ENCODE measurements around the gene MRPL20. TPM values are rescaled to one million over a fixed set of nuclear protein-coding genes. Genes with fewer than 3 reads are reported as not detected.

MRPL20 gene
- total RNA-seq, 1 donor from 2014 or later: 52.9 TPM

DNA sequence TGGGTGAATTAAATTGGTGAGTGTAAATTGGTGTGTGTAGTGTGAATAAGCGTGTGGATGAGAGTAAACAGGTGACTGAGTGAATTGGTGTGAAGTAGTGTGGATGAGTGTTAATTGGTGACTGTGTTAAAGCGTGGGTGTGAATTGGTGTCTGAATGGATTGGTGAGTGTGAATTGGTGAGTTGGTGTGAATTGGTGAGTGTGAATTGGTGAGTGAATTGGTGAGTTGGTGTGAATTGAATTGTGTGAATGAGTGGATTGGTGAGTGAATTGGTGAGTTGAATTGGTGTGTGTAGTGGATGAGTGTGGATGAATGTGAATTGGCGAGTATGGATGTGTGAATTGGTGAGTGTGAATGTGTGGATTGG, 40.4 kb downstream of the MRPL20 start:
- ATAC-seq (no peak), DNase-seq (ENCODE audit: low spot score) (no peak)

- no peak for DNase-seq (ENCODE audit: low spot score)
- ATAC-seq: no peak
Observed at GRCh38 chr1:1365875-1366698, 41.0 kb downstream of the MRPL20 start.

GRCh38 chr1:1364266-1364665, 42.8 kb downstream of the MRPL20 start:
- DNase-seq (ENCODE audit: low spot score) (peak; percentile 27), ATAC-seq (no peak)

- ATAC-seq (peak; percentile 13), DNase-seq (ENCODE audit: low spot score) (peak; percentile 41)
Observed at GRCh38 chr1:1361982-1362423, 45.1 kb downstream of the MRPL20 start.

DNA sequence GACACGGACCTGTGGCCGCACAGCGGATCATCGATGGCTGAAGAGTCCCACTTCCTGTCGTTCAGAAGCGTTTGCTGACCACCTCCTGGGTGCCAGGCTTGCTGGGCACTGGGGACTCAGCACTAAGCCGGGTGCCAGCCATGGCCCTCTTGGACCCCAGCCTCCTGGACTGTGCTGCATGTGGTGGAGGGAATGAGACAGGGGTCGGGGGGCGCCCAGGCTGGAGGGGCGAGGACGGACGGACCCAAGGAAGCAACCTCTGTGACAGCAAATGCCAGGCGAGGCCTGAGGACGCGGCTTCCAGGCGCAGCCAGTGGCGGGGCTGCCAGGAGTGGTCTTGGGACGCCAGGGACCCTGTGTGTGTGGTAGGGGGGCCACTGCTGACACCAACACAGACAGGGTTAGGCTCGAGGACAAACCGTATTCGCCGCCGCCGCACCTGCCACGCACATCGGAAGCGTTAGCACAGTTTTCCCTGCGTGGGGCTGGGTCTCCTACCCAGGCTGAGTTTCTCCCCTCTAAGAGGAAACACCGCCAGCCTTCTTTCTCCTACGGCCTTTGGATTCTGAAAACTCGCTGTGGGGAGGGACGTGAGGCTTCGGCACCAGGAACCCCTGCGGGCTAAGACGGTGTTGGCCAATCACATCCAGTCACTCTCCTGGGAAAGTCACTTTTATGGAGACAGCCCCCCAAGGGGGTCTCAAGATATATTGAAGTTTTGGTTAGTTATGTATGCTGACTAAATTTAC, 45.7 kb downstream of the MRPL20 start:
- peak; percentile 42 for DNase-seq (ENCODE audit: low spot score)
- ATAC-seq: no peak

GRCh38 chr1:1360506-1361169, 46.5 kb downstream of the MRPL20 start:
- no peak for ATAC-seq
- DNase-seq (ENCODE audit: low spot score): peak; percentile 40

DNA sequence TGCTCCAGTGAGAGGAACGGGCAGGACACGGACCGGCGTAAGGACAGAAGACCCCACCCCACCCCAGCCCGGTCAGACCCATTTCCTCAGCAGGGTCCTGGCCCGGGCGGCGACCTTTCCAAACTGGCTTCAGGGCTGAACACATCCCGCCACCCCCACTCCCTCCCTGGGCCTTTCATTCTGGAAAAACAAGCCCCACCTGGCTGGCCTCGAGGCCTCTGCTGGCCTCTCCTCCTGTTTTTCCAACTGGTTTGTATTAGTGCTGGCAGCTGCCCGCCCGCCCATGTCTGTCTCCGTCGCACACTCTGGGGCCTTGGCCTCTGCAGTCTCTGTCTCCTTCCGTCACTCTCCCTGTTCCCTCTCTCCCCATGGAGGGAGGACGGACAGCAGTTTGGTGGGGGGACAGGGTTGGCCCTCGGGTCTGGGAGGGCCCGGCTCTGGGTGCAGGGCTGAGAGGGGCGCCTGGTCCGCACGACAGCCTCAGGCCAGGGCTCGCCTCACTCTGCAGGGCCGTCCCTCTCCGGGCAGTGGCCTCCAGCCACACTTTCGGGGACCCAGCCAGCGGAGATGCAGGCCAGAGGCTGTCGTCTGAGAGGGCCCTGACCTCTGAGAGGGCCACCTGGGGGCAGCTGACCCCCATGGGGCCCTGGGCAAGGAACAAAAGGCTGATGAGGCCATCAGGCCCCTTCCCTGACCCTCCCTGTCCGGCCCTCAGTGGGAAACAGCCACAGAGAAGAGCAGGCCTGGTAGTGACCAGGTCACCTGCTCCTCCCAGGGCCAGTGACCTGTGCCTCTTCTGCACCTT, 47.2 kb downstream of the MRPL20 start:
- ATAC-seq (peak; percentile 6), DNase-seq (ENCODE audit: low spot score) (peak; percentile 40)

GRCh38 chr1:1359308-1359663, 47.8 kb downstream of the MRPL20 start:
- ATAC-seq: no peak
- no peak for DNase-seq (ENCODE audit: low spot score)

- ATAC-seq (peak; percentile 11), DNase-seq (ENCODE audit: low spot score) (peak; percentile 45)
Observed at GRCh38 chr1:1358433-1359271, 48.4 kb downstream of the MRPL20 start, which contains the start of gene MXRA8. TSS of gene MXRA8 (minus strand) at chr1:1358555. CDS start at chr1:1358504, 51 bp downstream.

DNA sequence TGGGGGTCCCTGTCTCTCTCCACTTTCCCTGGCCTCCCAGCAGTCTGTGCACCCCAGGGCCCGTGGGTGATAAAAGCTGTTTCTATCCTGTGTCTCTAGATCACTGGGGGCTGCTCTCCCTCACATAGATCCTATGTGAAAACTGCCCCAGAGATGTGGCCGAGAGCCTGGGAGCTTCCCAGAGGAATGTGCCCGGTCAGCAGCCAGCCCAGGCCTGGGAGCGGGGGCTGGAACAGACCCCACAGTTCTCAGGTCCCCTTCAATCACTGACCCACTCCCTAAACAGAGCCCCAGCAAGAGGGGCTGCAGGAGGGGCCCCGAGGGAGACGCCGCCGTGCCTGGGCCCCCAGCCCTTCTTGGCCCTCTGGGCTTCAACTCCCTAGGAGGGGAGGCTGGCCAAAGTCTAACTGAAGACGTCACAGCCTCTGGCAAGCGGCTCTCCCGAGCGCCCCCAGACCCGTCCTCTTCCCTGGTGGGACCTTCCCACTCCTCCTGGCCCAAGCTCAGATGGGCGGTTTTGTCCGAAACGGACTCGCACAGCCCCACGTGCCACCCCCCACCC, 49.1 kb downstream of the MRPL20 start:
- no peak for ATAC-seq
- DNase-seq (ENCODE audit: low spot score): peak; percentile 35

DNA sequence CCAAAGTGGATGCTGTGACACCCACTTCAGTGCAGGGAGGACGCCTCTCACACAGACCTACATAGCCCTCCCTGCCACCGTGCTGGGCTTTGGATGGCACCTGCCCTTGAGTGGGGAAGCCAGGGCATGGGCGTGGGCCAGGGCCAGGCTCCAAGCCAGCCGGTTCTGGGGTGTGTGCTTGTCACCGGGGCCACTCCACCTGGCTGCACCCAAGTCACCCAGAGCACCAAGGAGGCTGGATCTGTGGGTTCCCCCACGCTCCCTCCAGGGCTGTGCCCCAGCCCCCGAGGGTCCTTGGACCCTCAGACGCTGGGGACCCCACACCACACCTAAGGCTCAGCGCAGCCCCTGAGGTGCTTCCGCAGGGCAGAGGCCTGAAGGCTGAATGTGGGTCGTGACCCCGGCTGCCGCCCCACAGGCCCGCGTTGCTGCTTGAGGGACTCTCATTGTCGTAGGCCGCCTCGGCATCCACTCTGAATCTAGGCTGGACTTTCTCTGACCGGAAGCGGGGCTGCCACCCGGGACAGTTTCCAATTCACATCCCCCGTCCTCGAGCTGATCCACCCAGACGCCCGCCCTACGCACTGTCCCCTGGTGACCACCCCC, 50.2 kb downstream of the MRPL20 start:
- DNase-seq (ENCODE audit: low spot score): peak; percentile 45
- no peak for ATAC-seq

GRCh38 chr1:1356166-1356795, 50.8 kb downstream of the MRPL20 start:
- DNase-seq (ENCODE audit: low spot score): peak; percentile 40

GRCh38 chr1:1355416-1355815, 51.7 kb downstream of the MRPL20 start:
- ATAC-seq: peak; percentile 44
- peak; percentile 50 for DNase-seq (ENCODE audit: low spot score)

More at GRCh38 chr1:1356166-1356795, 50.8 kb downstream of the MRPL20 start:
- no peak for ATAC-seq

- DNase-seq (ENCODE audit: low spot score) (peak; percentile 46), ATAC-seq (peak; percentile 2)
Observed at GRCh38 chr1:1354271-1355247, 52.5 kb downstream of the MRPL20 start.

GRCh38 chr1:1353389-1354151, 53.5 kb downstream of the MRPL20 start:
- DNase-seq (ENCODE audit: low spot score): peak; percentile 45
- no peak for ATAC-seq

- DNase-seq (ENCODE audit: low spot score): peak; percentile 45
- no peak for ATAC-seq
Observed at GRCh38 chr1:1352786-1353388, 54.2 kb downstream of the MRPL20 start.
